ENCODE measurements around the gene MLLT1. TPM values are rescaled to one million over a fixed set of nuclear protein-coding genes. Genes with fewer than 3 reads are reported as not detected.

The MLLT1 gene
- total RNA-seq, 2 donors from 2014 or later = 31.3 to 51.8 TPM

GRCh38 chr19:6212403-6213265 lies 67.1 kb downstream of the MLLT1 start:
- no peak overlapping the region for H3K27ac Mint-ChIP-seq
- peaks cover 6% of the 10 kb centered on the region for H3K36me3 Mint-ChIP-seq (ENCODE audit: low read depth)

DNA sequence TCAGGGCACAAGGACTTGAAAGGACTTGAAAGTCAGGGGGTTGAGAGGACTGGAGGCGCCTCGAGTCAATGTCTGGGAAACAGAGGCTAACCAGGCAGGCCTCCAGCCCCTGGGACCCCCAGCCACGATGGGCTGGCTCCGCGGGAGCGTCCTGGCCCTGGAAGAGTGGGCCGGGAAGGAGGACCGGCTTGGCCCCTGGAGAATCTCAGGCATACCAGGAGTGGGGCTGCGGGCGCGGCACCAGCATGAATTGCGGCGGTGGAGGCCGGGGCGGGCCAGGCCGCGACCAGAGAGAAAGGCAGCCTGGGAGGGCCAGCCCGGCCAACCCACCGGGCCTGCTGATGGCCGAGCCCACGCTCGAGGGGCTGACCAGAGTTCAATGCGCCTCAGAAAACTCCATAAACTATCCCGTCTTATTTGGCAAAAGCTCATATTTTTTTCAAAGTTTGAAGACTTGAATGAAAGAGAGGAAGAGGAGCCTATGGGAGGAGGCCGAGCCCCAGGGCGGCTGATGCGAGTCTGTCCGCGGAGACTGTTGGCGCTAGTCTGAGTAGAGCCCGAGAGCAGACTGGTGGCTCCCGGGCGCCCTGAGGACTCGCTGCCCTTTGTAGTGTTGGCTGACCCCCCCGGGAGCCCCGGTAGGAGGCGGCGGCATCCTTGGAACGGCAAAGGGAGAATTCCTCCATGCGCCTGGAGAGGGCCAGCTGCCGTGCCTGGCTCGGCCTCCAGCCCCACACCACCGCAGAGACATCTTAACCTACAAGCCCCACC lies 68.0 kb downstream of the MLLT1 start:
- H3K9me3 Mint-ChIP-seq = no peaks in the 10 kb centered on the region
- H3K4me1 Mint-ChIP-seq = no peaks in the 10 kb centered on the region
- H3K4me3 Mint-ChIP-seq = no peak overlapping the region
- no peak overlapping the region for H3K27ac Mint-ChIP-seq
- no peaks in the 10 kb centered on the region for H3K27me3 Mint-ChIP-seq
- H3K36me3 Mint-ChIP-seq (ENCODE audit: low read depth) = peaks cover 6% of the 10 kb centered on the region
- no peak for ATAC-seq (replicated peaks)

More at GRCh38 chr19:6212403-6213265, 67.1 kb downstream of the MLLT1 start:
- Mint-ChIP-seq H3K27me3 (no peaks in the 10 kb centered on the region), H3K9me3 (no peaks in the 10 kb centered on the region), H3K4me1 (no peaks in the 10 kb centered on the region), H3K4me3 (no peak overlapping the region)
- ATAC-seq (replicated peaks) = no peak

GRCh38 chr19:6210721-6211600 lies 68.8 kb downstream of the MLLT1 start:
- Mint-ChIP-seq H3K9me3 (no peaks in the 10 kb centered on the region), H3K4me3 (no peak overlapping the region), H3K36me3 (ENCODE audit: low read depth) (peaks cover 6% of the 10 kb centered on the region), H3K4me1 (no peaks in the 10 kb centered on the region), H3K27me3 (no peaks in the 10 kb centered on the region), H3K27ac (peak overlapping the region; percentile 12)
- no peak for ATAC-seq (replicated peaks)

DNA sequence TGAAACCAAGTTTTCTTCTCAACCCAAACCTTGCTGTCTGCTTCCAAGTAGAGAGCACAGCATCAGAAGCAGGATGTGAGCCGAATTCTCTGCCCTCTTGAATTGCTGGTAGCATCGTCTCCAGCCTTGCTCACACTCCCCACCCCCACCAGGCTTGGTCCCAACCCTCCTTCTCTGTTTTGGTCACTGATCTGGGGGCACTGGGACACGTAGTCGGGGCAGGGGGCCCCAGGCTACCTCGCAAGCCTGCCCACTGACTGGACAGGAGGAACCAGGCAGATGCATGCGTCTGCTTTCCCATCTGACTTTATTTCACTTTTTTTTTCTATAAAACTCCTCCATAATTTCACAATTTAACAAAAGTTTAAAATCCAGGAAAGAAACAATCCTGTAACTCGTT lies 69.7 kb downstream of the MLLT1 start:
- H3K36me3 Mint-ChIP-seq (ENCODE audit: low read depth) = peaks cover 6% of the 10 kb centered on the region
- no peaks in the 10 kb centered on the region for H3K9me3 Mint-ChIP-seq
- H3K27me3 Mint-ChIP-seq = no peaks in the 10 kb centered on the region
- H3K27ac Mint-ChIP-seq = peak overlapping the region; percentile 12
- no peak overlapping the region for H3K4me3 Mint-ChIP-seq
- ATAC-seq (replicated peaks) = no peak
- no peaks in the 10 kb centered on the region for H3K4me1 Mint-ChIP-seq

- no peaks in the 10 kb centered on the region for H3K27me3 Mint-ChIP-seq
- peaks cover 6% of the 10 kb centered on the region for H3K36me3 Mint-ChIP-seq (ENCODE audit: low read depth)
- H3K4me1 Mint-ChIP-seq = no peaks in the 10 kb centered on the region
- no peak overlapping the region for H3K27ac Mint-ChIP-seq
- ATAC-seq (replicated peaks) = no peak
- H3K9me3 Mint-ChIP-seq = no peaks in the 10 kb centered on the region
- no peak overlapping the region for H3K4me3 Mint-ChIP-seq
These were observed 70.1 kb downstream of the MLLT1 start for GRCh38 chr19:6209680-6210079.

GRCh38 chr19:6209233-6209632 lies 70.5 kb downstream of the MLLT1 start:
- no peak overlapping the region for H3K27ac Mint-ChIP-seq
- no peaks in the 10 kb centered on the region for H3K27me3 Mint-ChIP-seq
- H3K4me1 Mint-ChIP-seq = no peaks in the 10 kb centered on the region
- H3K9me3 Mint-ChIP-seq = no peaks in the 10 kb centered on the region
- no peak for ATAC-seq (replicated peaks)
- H3K36me3 Mint-ChIP-seq (ENCODE audit: low read depth) = peaks cover 6% of the 10 kb centered on the region
- H3K4me3 Mint-ChIP-seq = no peak overlapping the region

GRCh38 chr19:6204866-6205723 lies 74.7 kb downstream of the MLLT1 start:
- Mint-ChIP-seq H3K27ac (no peak overlapping the region), H3K4me3 (no peak overlapping the region), H3K4me1 (no peaks in the 10 kb centered on the region), H3K36me3 (ENCODE audit: low read depth) (no peaks in the 10 kb centered on the region), H3K27me3 (no peaks in the 10 kb centered on the region), H3K9me3 (no peaks in the 10 kb centered on the region)
- ATAC-seq (replicated peaks) = no peak

GRCh38 chr19:6204212-6204611 lies 75.6 kb downstream of the MLLT1 start:
- H3K27me3 Mint-ChIP-seq = no peaks in the 10 kb centered on the region
- no peaks in the 10 kb centered on the region for H3K9me3 Mint-ChIP-seq
- no peak overlapping the region for H3K27ac Mint-ChIP-seq
- peaks cover 7% of the 10 kb centered on the region for H3K36me3 Mint-ChIP-seq (ENCODE audit: low read depth)
- ATAC-seq (replicated peaks) = no peak
- H3K4me3 Mint-ChIP-seq = no peak overlapping the region
- H3K4me1 Mint-ChIP-seq = peaks cover 4% of the 10 kb centered on the region

DNA sequence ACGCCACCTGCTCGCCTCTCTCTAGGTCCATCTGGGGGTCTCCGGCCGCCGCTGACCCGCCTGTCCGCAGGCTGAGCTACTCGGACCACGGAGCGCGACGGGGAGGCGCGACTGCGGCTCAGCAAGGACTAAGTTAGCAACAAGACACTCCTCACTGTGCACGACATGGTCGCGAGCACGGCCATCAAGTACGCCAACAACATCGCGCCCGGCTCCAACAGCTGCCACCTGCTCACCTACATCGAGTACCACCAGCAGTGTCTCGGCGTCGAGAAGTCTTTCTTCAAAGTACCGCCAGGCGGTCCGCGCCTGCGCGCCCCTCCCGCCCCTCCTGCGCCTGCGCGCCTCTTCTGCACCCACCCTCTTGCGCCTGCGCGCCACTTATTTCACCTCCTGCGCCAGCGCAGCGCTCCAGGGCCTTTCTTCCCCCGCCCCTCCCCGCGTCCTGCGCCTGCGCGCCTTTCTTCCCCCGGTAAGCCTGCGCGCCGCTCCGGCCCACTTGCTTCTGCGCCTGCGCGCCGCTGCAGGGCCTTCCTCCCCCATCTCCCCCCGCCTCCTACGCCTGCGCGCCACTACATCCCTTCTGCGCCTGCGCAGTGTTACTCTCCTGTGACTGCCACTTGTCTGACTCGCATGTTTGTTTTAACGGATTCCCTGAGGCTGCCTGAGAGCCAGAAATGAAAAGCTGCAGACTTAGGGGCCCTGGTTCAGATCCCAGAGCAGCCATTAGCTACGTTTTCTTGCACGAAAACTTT lies 80.4 kb downstream of the MLLT1 start:
- H3K27ac Mint-ChIP-seq = peak overlapping the region; percentile 99
- peaks cover 17% of the 10 kb centered on the region for H3K36me3 Mint-ChIP-seq (ENCODE audit: low read depth)

GRCh38 chr19:6198896-6199239 lies 80.9 kb downstream of the MLLT1 start:
- Mint-ChIP-seq H3K27ac (peak overlapping the region; percentile 99), H3K9me3 (no peaks in the 10 kb centered on the region), H3K27me3 (no peaks in the 10 kb centered on the region), H3K4me3 (peak overlapping the region; percentile 100), H3K4me1 (peaks cover 14% of the 10 kb centered on the region), H3K36me3 (ENCODE audit: low read depth) (peaks cover 17% of the 10 kb centered on the region)
- peak; percentile 1 for ATAC-seq (replicated peaks)

More for the DNA sequence above, 80.4 kb downstream of the MLLT1 start:
- Mint-ChIP-seq H3K4me1 (peaks cover 14% of the 10 kb centered on the region), H3K9me3 (no peaks in the 10 kb centered on the region), H3K27me3 (no peaks in the 10 kb centered on the region), H3K4me3 (peak overlapping the region; percentile 100)
- ATAC-seq (replicated peaks) = peak; percentile 91

GRCh38 chr19:6196361-6196760 lies 83.4 kb downstream of the MLLT1 start:
- H3K9me3 Mint-ChIP-seq = no peaks in the 10 kb centered on the region
- H3K27ac Mint-ChIP-seq = no peak overlapping the region
- peaks cover 17% of the 10 kb centered on the region for H3K36me3 Mint-ChIP-seq (ENCODE audit: low read depth)
- ATAC-seq (replicated peaks) = no peak
- no peak overlapping the region for H3K4me3 Mint-ChIP-seq
- H3K4me1 Mint-ChIP-seq = peaks cover 14% of the 10 kb centered on the region
- H3K27me3 Mint-ChIP-seq = no peaks in the 10 kb centered on the region

- H3K9me3 Mint-ChIP-seq = no peaks in the 10 kb centered on the region
- H3K36me3 Mint-ChIP-seq (ENCODE audit: low read depth) = no peaks in the 10 kb centered on the region
- H3K27ac Mint-ChIP-seq = no peak overlapping the region
- ATAC-seq (replicated peaks) = no peak
- peaks cover 8% of the 10 kb centered on the region for H3K27me3 Mint-ChIP-seq
- H3K4me3 Mint-ChIP-seq = no peak overlapping the region
- no peaks in the 10 kb centered on the region for H3K4me1 Mint-ChIP-seq
These were observed 91.0 kb downstream of the MLLT1 start for GRCh38 chr19:6188811-6189210.

- peaks cover 12% of the 10 kb centered on the region for H3K27me3 Mint-ChIP-seq
- no peaks in the 10 kb centered on the region for H3K4me1 Mint-ChIP-seq
These were observed 92.4 kb downstream of the MLLT1 start for GRCh38 chr19:6187374-6187773.

More at GRCh38 chr19:6187374-6187773, 92.4 kb downstream of the MLLT1 start:
- ATAC-seq (replicated peaks) = no peak
- Mint-ChIP-seq H3K36me3 (ENCODE audit: low read depth) (no peaks in the 10 kb centered on the region), H3K27ac (no peak overlapping the region), H3K4me3 (no peak overlapping the region), H3K9me3 (no peaks in the 10 kb centered on the region)
